Activated naive CD4-positive, alpha-beta T cell treated with anti-CD3 and anti-CD28 coated beads for 36 hours (primary cell): ENCODE data around the gene MRPL23. TPM values are rescaled to one million over a fixed set of nuclear protein-coding genes. Genes with fewer than 3 reads are reported as not detected.

Experiments used
- CTCF ChIA-PET: fragments of 350-600 bp; sonication (Branson Sonifier 250); formaldehyde crosslinking; loops from one replicate; lab custom pipeline; 2021; ENCODE audit warnings: antibody characterized with exemption; lab: Charles Lee
- DNase-seq: peaks from one replicate; pipeline ENCODE4 v3.0.0-alpha.2; 2020
- H3K27ac Mint-ChIP-seq: one replicate; pipeline ENCODE4 v1.8.0; 2021; ENCODE audit warnings: mild to moderate bottlenecking, mixed read lengths
- H3K27me3 Mint-ChIP-seq: one replicate; pipeline ENCODE4 v1.8.0; 2021; ENCODE audit warnings: low read depth, mixed read lengths
- H3K36me3 Mint-ChIP-seq: one replicate; pipeline ENCODE4 v1.8.0; 2021; ENCODE audit warnings: low read depth, mixed read lengths
- H3K4me1 Mint-ChIP-seq: one replicate; pipeline ENCODE4 v1.8.0; 2021; ENCODE audit warnings: low read depth, mixed read lengths
- H3K4me3 Mint-ChIP-seq: one replicate; pipeline ENCODE4 v1.8.0; 2021; ENCODE audit warnings: mild to moderate bottlenecking, moderate library complexity, mixed read lengths
- H3K9me3 Mint-ChIP-seq: one replicate; pipeline ENCODE4 v1.8.0; 2021; ENCODE audit warnings: mixed read lengths
- intact Hi-C: fragments of 100-400 bp; cut with micrococcal nuclease; formaldehyde crosslinking; loops from one replicate; pipeline ENCODE4 v1.15.1; 2023
- total RNA-seq, 2 experiments: library from RNA; stranded (reverse); gene quantifications; one replicate each; pipeline ENCODE4 v1.2.3, GENCODE V29; 2021

MRPL23 gene
- total RNA-seq, 2 experiments from 2014 or later: 125 to 127 TPM

- no peak overlapping the region for H3K27ac Mint-ChIP-seq
- CTCF ChIA-PET: no interaction called here
- H3K36me3 Mint-ChIP-seq: no peaks in the 10 kb centered on the region
- no peaks in the 10 kb centered on the region for H3K9me3 Mint-ChIP-seq
- intact Hi-C loops: no loop called here
- H3K27me3 Mint-ChIP-seq: no peaks in the 10 kb centered on the region
- no peak overlapping the region for H3K4me3 Mint-ChIP-seq
- DNase-seq: no peak
- no peaks in the 10 kb centered on the region for H3K4me1 Mint-ChIP-seq
Observed at GRCh38 chr11:1975185-1975584, 28.1 kb downstream of the MRPL23 start.

- Mint-ChIP-seq H3K27me3 (no peaks in the 10 kb centered on the region), H3K9me3 (no peaks in the 10 kb centered on the region), H3K4me3 (no peak overlapping the region), H3K27ac (no peak overlapping the region), H3K36me3 (no peaks in the 10 kb centered on the region), H3K4me1 (no peaks in the 10 kb centered on the region)
- no peak for DNase-seq
- intact Hi-C loops: no loop called here
- CTCF ChIA-PET: no interaction called here
Observed at GRCh38 chr11:1978720-1979473, 31.8 kb downstream of the MRPL23 start.

GRCh38 chr11:1979607-1980006 is 32.5 kb downstream of the MRPL23 start:
- Mint-ChIP-seq H3K27me3 (no peaks in the 10 kb centered on the region), H3K4me1 (no peaks in the 10 kb centered on the region), H3K27ac (no peak overlapping the region), H3K36me3 (no peaks in the 10 kb centered on the region), H3K4me3 (no peak overlapping the region), H3K9me3 (no peaks in the 10 kb centered on the region)
- CTCF ChIA-PET: no interaction called here
- DNase-seq: no peak
- intact Hi-C loops: no loop called here

- no peaks in the 10 kb centered on the region for H3K27me3 Mint-ChIP-seq
- H3K9me3 Mint-ChIP-seq: no peaks in the 10 kb centered on the region
Observed at GRCh38 chr11:1982873-1983600, 35.9 kb downstream of the MRPL23 start.

GRCh38 chr11:1983601-1983961 is 36.4 kb downstream of the MRPL23 start:
- intact Hi-C loops: no loop called here
- Mint-ChIP-seq H3K9me3 (no peaks in the 10 kb centered on the region), H3K27me3 (no peaks in the 10 kb centered on the region), H3K36me3 (no peaks in the 10 kb centered on the region), H3K27ac (no peak overlapping the region), H3K4me1 (no peaks in the 10 kb centered on the region), H3K4me3 (no peak overlapping the region)
- CTCF ChIA-PET: no interaction called here
- no peak for DNase-seq

More at GRCh38 chr11:1982873-1983600, 35.9 kb downstream of the MRPL23 start:
- intact Hi-C loops: no loop called here
- no peaks in the 10 kb centered on the region for H3K36me3 Mint-ChIP-seq
- H3K27ac Mint-ChIP-seq: no peak overlapping the region
- no peak overlapping the region for H3K4me3 Mint-ChIP-seq
- CTCF ChIA-PET: no interaction called here
- no peaks in the 10 kb centered on the region for H3K4me1 Mint-ChIP-seq
- no peak for DNase-seq

- Mint-ChIP-seq H3K4me3 (no peak overlapping the region), H3K27me3 (no peaks in the 10 kb centered on the region), H3K9me3 (no peaks in the 10 kb centered on the region), H3K36me3 (no peaks in the 10 kb centered on the region), H3K27ac (no peak overlapping the region), H3K4me1 (no peaks in the 10 kb centered on the region)
- CTCF ChIA-PET: no interaction called here
- DNase-seq: no peak
- intact Hi-C loops: no loop called here
Observed at GRCh38 chr11:1987024-1987423, 39.9 kb downstream of the MRPL23 start.

GRCh38 chr11:1988174-1988573 is 41.0 kb downstream of the MRPL23 start:
- Mint-ChIP-seq H3K27ac (no peak overlapping the region), H3K4me3 (no peak overlapping the region), H3K9me3 (no peaks in the 10 kb centered on the region), H3K27me3 (no peaks in the 10 kb centered on the region), H3K4me1 (no peaks in the 10 kb centered on the region), H3K36me3 (no peaks in the 10 kb centered on the region)
- intact Hi-C loops: no loop called here
- no peak for DNase-seq
- CTCF ChIA-PET: no interaction called here

GRCh38 chr11:1988667-1989317 is 41.7 kb downstream of the MRPL23 start:
- no peak for DNase-seq
- CTCF ChIA-PET: no interaction called here
- no peaks in the 10 kb centered on the region for H3K36me3 Mint-ChIP-seq
- no peak overlapping the region for H3K4me3 Mint-ChIP-seq
- H3K4me1 Mint-ChIP-seq: no peaks in the 10 kb centered on the region
- H3K27me3 Mint-ChIP-seq: no peaks in the 10 kb centered on the region
- intact Hi-C loops: no loop called here
- no peaks in the 10 kb centered on the region for H3K9me3 Mint-ChIP-seq
- no peak overlapping the region for H3K27ac Mint-ChIP-seq

- no peak overlapping the region for H3K27ac Mint-ChIP-seq
- no peak overlapping the region for H3K4me3 Mint-ChIP-seq
- DNase-seq: no peak
- CTCF ChIA-PET: interaction anchor here (0.6 kb wide), 1 partner anchor 337 kb away, joined by 3 read pairs; no protein-coding TSS in a partner anchor
- H3K4me1 Mint-ChIP-seq: no peaks in the 10 kb centered on the region
- H3K9me3 Mint-ChIP-seq: no peaks in the 10 kb centered on the region
- H3K27me3 Mint-ChIP-seq: no peaks in the 10 kb centered on the region
- intact Hi-C loops: no loop called here
- H3K36me3 Mint-ChIP-seq: no peaks in the 10 kb centered on the region
Observed at GRCh38 chr11:1989953-1990352, 42.8 kb downstream of the MRPL23 start.

- Mint-ChIP-seq H3K36me3 (no peaks in the 10 kb centered on the region), H3K4me3 (no peak overlapping the region), H3K27me3 (no peaks in the 10 kb centered on the region), H3K4me1 (no peaks in the 10 kb centered on the region), H3K9me3 (no peaks in the 10 kb centered on the region), H3K27ac (no peak overlapping the region)
- intact Hi-C loops: no loop called here
- CTCF ChIA-PET: no interaction called here
- DNase-seq: no peak
Observed at GRCh38 chr11:1990872-1991578, 43.9 kb downstream of the MRPL23 start.

- Mint-ChIP-seq H3K27ac (no peak overlapping the region), H3K36me3 (no peaks in the 10 kb centered on the region), H3K4me1 (no peaks in the 10 kb centered on the region), H3K9me3 (no peaks in the 10 kb centered on the region), H3K27me3 (no peaks in the 10 kb centered on the region), H3K4me3 (no peak overlapping the region)
- intact Hi-C loops: no loop called here
- DNase-seq: no peak
- CTCF ChIA-PET: no interaction called here
Observed at GRCh38 chr11:1992111-1992510, 45.0 kb downstream of the MRPL23 start.

- Mint-ChIP-seq H3K27me3 (no peaks in the 10 kb centered on the region), H3K27ac (no peak overlapping the region), H3K4me1 (no peaks in the 10 kb centered on the region), H3K9me3 (no peaks in the 10 kb centered on the region), H3K36me3 (no peaks in the 10 kb centered on the region), H3K4me3 (no peak overlapping the region)
- intact Hi-C loops: no loop called here
- CTCF ChIA-PET: no interaction called here
- DNase-seq: no peak
Observed at GRCh38 chr11:1994121-1994520, 47.0 kb downstream of the MRPL23 start.
